ENCODE measurements around the gene CNKSR3.

CNKSR3 gene

GRCh38 chr6:154377726-154378125 is 132.8 kb downstream of the CNKSR3 start:
- no peak for DNase-seq

DNA sequence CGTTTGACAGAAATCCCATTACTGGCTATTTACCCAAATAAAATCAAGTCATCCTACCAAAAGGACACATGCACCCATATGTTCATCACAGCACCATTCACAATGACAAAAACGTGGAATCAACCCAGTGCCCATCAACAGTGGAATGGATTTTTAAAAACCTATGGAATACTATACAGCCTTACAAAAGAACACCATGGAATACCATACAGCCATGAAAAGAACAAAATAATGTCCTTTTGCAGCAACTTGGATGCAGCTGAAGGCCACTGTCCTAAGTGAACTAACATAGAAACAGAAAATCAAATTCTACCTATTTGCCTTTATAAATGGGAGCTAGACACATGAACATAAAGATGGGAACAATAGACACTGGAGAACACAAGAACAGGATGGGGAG is 136.5 kb downstream of the CNKSR3 start:
- DNase-seq = no peak

DNA sequence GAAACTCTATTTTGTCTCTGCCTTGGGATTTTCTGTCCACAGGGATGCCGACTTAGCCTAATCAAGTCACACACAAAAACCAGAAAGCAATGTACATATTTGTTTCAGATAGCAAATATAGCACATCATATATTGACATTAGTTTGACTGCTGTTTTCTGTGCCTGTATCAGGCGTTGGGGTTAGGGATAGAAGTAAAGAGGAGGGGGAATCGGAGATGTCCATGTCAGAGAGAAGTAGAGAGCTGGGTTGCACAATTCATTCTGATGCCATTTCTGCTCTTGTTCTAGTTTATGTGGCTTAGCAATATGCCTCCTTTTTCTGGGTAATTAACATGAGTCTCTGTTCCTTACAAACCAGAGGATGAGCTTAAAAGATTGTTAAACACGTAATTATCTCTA is 139.2 kb downstream of the CNKSR3 start:
- DNase-seq = no peak

GRCh38 chr6:154370545-154370944 is 139.9 kb downstream of the CNKSR3 start:
- no peak for DNase-seq

DNA sequence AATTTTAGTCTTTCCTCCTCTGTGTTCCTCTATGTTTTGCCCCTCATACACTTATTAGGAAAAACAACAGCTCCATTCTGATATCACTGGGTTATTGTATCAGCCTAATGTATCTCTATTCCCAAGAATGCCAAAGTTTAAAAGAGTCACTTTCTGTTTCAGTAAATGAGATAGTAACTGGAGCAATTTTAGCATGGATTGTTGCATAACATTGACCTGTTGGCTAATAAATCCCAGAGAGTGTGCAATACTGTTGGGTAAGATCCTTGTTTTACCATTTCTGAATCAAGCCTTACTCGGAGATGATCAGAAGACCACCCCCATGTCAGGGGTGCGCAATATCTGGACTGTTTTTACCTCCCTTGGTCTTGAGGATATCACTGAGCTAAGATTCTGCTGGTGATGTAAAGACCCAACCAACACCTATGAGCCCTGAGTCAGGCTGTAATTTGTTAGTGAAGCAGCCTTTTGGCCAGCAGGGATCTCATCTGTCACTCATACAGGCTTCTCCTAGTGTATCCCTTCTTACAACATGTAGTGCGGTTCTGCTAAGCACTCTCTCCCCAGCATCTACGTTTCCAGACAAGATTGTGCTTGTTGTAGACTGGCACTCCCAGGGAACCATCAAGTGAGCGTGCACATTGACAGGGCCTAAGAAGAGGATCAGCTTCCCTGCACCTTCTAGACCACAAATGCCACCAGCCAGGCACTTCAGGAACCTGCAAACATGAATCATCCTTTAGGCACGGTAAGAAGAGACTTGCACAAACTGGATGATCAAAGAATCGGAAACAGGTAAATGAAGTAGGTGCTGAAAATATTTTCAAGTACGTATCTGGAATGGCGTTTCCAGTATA is 142.4 kb downstream of the CNKSR3 start:
- DNase-seq = no peak

DNA sequence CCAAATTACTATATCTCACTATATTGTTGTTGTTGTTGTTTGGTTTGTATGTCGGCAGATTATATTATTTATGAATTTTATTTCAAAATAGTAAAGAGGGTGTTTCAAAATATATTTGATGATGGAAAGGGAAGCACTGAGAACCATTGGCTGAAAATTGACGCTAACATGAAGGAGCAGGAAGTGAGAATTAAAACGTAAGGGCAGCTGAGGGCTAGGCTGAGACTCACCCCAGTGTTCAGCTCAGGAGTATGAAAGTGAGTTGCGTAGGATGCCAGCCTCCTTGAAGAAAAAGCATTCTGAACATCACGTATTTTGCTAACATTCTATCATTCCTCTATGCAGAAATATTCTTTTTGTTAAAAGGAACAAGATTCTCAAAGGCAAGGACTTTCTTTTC is 143.1 kb downstream of the CNKSR3 start:
- DNase-seq = no peak

- DNase-seq = no peak
Observed at GRCh38 chr6:154363821-154364220, 146.7 kb downstream of the CNKSR3 start.

GRCh38 chr6:154361476-154361875 is 149.0 kb downstream of the CNKSR3 start:
- no peak for DNase-seq

GRCh38 chr6:154360476-154360875 is 150.0 kb downstream of the CNKSR3 start:
- no peak for DNase-seq

DNA sequence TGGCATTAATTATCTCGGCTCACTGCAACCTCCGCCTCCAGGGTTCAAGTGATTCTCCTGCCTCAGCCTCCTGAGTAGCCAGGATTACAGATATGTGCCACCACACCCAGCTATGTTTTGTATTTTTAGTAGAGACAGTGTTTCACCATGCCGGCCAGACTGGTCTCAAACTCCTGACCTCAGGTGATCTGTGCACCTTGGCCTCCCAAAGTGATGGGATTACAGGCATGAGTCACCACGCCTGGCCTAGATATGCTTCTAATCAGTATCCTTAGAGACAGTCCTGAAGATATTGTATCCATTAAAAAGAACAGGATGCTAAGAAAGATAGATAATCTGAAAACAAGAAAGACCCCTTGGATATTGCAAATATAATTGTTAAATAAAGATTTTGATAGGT is 150.8 kb downstream of the CNKSR3 start:
- no peak for DNase-seq

- no peak for DNase-seq
Observed at GRCh38 chr6:154359161-154359574, 151.3 kb downstream of the CNKSR3 start.

DNA sequence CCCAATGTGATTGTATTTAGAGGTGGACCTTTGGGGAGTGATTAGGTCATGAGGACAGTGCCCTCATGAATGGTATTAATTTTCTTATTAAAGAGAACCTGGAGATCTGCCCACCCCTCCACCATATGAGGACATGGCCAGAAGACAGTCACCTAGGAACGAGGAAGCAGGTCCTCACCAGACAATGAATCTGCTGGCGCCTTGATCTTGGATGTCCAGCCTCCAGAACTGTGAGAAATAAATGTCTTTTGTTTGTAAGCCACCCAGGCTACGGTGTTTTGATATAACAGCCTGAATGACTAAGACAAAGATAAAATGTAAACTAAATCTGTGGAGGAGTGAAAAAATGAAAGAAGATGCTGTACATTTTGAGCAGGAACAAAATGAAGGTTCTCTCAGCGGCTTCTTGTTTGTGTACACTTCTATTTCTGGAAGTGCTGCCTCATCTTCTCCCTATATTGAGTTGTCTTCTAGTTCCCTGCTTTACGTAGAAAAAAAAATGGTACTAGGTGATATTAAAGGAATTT is 152.4 kb downstream of the CNKSR3 start:
- DNase-seq = no peak

DNA sequence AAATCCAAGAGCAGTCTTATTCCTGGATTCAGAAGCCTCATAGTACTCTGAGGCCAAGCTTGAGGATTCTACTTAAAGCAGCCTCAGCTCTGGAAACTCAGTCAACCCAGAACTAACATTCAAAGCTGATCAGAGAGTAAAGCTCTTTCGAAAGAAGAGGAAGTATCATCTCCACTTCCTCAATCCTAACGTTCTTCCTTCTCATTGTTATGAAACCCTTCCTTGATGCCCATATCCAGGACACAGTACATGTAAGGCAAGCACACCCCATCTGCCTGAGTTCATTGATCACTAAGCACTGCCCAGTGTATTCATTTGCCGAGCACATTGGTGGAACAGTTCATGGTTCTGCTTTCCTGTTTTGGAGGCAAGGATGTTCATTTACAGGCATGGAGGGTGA is 153.8 kb downstream of the CNKSR3 start, which contains the start of gene IPCEF1:
Gene IPCEF1, minus strand, starts transcription at position 114 of the 400 bp plus-strand sequence. CDS start 90,856 bp downstream, outside the sequence.
- no peak for DNase-seq

DNA sequence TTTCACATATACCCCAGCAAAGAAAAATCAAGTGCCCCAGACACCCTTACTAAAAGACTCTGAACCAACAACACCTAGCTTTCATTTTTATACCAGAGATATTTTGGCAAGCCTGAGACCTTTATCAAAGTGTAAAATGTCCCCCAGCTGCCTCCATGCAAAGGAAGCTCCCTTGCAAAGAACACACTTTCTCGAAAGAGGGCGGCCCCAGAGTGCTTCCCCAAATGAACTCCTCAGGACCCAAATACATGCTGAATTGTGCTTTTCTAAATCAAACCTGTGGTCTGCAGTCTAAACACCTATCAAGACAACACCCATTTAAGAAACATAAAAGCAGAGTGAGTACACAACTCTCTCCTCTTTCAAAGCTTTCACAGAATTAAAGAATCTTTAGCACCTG is 154.4 kb downstream of the CNKSR3 start:
- DNase-seq = no peak

DNA sequence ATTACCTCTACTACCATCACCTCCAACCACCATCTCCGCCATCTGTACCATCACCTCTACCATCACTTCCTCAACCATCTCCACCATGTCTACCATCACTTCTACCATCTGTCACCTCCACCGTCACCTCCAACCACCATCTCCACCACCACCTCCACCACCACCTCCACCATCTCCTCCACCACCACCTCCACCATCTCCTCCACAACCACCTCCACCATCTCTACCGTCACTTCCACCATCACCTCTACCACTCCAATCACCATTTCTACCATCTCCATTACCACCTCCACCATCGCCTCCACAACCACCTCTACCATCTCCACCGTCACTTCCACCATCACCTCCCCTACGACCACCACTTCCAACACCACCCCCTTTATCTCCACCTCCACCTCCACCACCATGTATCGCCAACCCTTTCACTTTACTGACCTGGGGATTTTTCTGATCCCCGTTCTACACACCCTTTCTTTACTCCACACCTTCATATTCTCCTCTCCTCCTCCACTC is 156.2 kb downstream of the CNKSR3 start:
- DNase-seq = no peak

GRCh38 chr6:154353626-154354025 is 156.9 kb downstream of the CNKSR3 start:
- no peak for DNase-seq

GRCh38 chr6:154352898-154353585 is 157.4 kb downstream of the CNKSR3 start:
- DNase-seq = no peak

GRCh38 chr6:154350293-154350692 is 160.2 kb downstream of the CNKSR3 start:
- no peak for DNase-seq

DNA sequence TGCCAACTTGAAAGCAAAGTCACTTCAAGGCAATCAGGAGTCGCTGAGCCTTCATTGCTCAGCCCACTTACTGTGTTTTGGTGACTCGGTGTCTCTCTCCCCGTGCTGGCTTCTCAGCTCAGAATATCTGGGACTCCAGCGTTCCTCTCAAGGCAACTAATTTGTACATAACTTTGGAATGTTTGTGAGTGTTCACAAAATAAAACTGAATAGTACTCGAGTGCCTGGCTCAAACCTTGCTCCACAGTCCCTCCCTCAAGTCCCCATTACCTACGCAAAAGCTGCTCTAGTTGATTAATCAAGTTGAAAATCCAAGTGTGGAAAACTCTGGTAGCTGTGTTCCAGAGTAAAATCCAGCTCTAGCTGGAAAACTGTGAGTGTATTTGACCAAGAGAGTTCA is 162.5 kb downstream of the CNKSR3 start:
- DNase-seq = no peak

- DNase-seq = no peak
Observed at GRCh38 chr6:154345811-154346210, 164.7 kb downstream of the CNKSR3 start.

GRCh38 chr6:154343473-154344308 is 166.8 kb downstream of the CNKSR3 start:
- DNase-seq = no peak

- no peak for DNase-seq
Observed at GRCh38 chr6:154341871-154342270, 168.6 kb downstream of the CNKSR3 start.

- no peak for DNase-seq
Observed at GRCh38 chr6:154341336-154341735, 169.1 kb downstream of the CNKSR3 start.
